ENCODE results near the gene SYT15. TPM values are rescaled to one million over a fixed set of nuclear protein-coding genes. Genes with fewer than 3 reads are reported as not detected.
"Not testable (repeated sequence)": the region's sequence is repeated elsewhere in the genome, so short reads cannot be mapped to it uniquely, and the experiment has no call there.

The SYT15 gene
- 0.96 and 1.5 TPM in 2 replicates for total RNA-seq

GRCh38 chr10:46578474-46579178 is at the start of gene SYT15:
Gene SYT15 (plus strand): TSS chr10:46579128. CDS start chr10:46579169, 41 bp downstream.
- H3K4me1 Mint-ChIP-seq (ENCODE audit: low read depth); H3K4me3 Mint-ChIP-seq; H3K9me3 Mint-ChIP-seq; H3K36me3 Mint-ChIP-seq (ENCODE audit: low read depth); intact Hi-C loops (cut with micrococcal nuclease); H3K27ac Mint-ChIP-seq; H3K27me3 Mint-ChIP-seq (ENCODE audit: insufficient read depth); DNase-seq (ENCODE audit: low spot score): not testable (repeated sequence)

- H3K4me1 Mint-ChIP-seq (ENCODE audit: low read depth); intact Hi-C loops (cut with micrococcal nuclease); H3K27ac Mint-ChIP-seq; DNase-seq (ENCODE audit: low spot score); H3K9me3 Mint-ChIP-seq; H3K4me3 Mint-ChIP-seq; H3K36me3 Mint-ChIP-seq (ENCODE audit: low read depth); H3K27me3 Mint-ChIP-seq (ENCODE audit: insufficient read depth): not testable (repeated sequence)
Measured at GRCh38 chr10:46529742-46530141, 49.2 kb upstream of the SYT15 start.

DNA sequence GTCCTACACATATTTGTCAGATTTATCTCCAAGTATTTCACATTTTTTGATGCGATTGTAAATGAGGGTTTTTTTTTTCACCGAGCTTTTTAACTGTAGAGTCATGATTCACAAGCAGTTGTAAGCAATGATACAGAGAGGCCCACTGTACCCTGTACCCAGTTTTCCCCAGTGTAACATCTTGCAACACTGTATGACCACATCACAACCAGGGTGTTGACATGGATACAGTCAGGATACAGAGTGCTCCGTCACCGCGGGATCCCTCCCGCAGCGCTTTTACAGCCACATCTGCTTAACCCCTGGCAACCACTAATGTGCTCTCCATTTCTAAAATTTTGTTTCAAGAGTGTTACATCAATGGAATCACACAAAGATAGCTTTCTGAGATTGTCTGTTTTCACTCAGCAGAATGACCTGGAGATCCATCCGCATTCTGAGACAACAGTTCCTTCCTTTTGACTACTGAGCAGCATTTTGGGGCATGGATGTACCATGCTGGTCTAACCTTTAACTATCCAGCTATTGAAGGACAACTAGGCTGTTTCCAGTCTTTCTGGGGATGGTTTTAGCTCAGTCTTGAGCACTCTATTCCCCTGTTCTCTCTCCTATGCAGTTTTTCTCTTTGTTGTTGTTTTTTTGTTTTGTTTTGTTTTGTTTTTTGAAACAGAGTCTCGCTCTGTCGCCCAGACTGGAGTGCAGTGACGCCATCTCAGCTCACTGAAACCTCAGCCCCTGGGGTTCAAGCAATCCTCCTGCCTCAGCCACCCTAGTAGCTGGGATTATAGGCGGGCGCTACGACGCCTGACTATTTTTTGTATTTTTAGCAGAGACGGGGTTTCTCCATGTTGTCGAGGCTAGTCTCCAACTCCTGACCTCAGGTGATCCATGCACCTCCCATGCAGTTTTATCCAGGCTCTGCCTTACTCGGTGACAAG is 48.4 kb upstream of the SYT15 start:
- Mint-ChIP-seq H3K4me1 (ENCODE audit: low read depth) (no peaks in the 10 kb centered on the region), H3K4me3 (no peak overlapping the region), H3K27ac (no peak overlapping the region), H3K9me3 (no peaks in the 10 kb centered on the region), H3K27me3 (ENCODE audit: insufficient read depth) (no peaks in the 10 kb centered on the region), H3K36me3 (ENCODE audit: low read depth) (no peaks in the 10 kb centered on the region)
- intact Hi-C loops (cut with micrococcal nuclease), result no loop called here
- no peak for DNase-seq (ENCODE audit: low spot score)

GRCh38 chr10:46532256-46532655 is 46.7 kb upstream of the SYT15 start:
- H3K4me1 Mint-ChIP-seq (ENCODE audit: low read depth); H3K27me3 Mint-ChIP-seq (ENCODE audit: insufficient read depth); H3K4me3 Mint-ChIP-seq; intact Hi-C loops (cut with micrococcal nuclease); H3K27ac Mint-ChIP-seq; H3K36me3 Mint-ChIP-seq (ENCODE audit: low read depth); DNase-seq (ENCODE audit: low spot score); H3K9me3 Mint-ChIP-seq: not testable (repeated sequence)

DNA sequence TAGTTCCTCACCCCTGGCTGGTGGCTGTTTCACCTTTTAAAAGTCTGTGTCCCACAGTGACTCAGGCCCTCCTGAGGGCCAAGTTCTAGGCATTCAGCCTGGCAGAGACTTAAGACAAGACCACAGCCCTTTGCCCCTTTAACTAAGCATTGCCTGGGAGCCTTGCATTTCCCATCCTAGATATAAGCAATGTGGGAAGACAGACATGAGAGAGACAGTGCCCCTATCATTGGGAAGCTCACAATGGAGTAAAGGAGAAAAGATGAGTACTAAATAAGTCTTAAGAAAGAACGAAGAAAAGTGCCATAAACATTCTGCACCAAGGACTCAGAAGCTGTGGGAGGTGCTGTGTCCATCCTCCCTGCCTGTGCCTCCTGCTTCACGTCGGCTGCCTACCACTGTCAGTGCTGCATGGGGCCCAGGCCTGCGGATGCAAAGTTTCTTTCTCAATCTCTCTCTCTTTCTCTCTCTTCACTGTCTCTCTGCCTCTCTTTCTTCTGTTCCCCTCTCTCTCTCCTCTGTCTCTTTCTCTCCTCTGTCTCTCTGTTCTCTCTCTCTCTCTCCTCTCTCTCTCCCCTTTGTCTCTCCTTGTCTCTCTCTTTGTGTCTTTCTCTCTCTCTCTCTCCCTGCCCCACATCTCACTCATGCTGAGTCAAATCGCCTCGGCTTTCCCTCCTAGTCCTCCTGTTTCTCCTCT is 44.0 kb upstream of the SYT15 start:
- H3K36me3 Mint-ChIP-seq (ENCODE audit: low read depth), result no peaks in the 10 kb centered on the region
- no peaks in the 10 kb centered on the region for H3K4me1 Mint-ChIP-seq (ENCODE audit: low read depth)
- H3K27ac Mint-ChIP-seq, result no peak overlapping the region
- H3K4me3 Mint-ChIP-seq, result no peak overlapping the region
- peaks cover 17% of the 10 kb centered on the region for H3K27me3 Mint-ChIP-seq (ENCODE audit: insufficient read depth)
- intact Hi-C loops (cut with micrococcal nuclease), result no loop called here
- H3K9me3 Mint-ChIP-seq, result no peaks in the 10 kb centered on the region
- DNase-seq (ENCODE audit: low spot score), result no peak

GRCh38 chr10:46536171-46536570 is 42.8 kb upstream of the SYT15 start:
- H3K27me3 Mint-ChIP-seq (ENCODE audit: insufficient read depth), result peaks cover 27% of the 10 kb centered on the region
- H3K27ac Mint-ChIP-seq, result no peak overlapping the region
- intact Hi-C loops (cut with micrococcal nuclease), result no loop called here
- H3K4me3 Mint-ChIP-seq, result no peak overlapping the region
- H3K9me3 Mint-ChIP-seq, result no peaks in the 10 kb centered on the region
- H3K36me3 Mint-ChIP-seq (ENCODE audit: low read depth), result no peaks in the 10 kb centered on the region
- no peak for DNase-seq (ENCODE audit: low spot score)
- no peaks in the 10 kb centered on the region for H3K4me1 Mint-ChIP-seq (ENCODE audit: low read depth)

- intact Hi-C loops (cut with micrococcal nuclease), result no loop called here
- no peaks in the 10 kb centered on the region for H3K4me1 Mint-ChIP-seq (ENCODE audit: low read depth)
- DNase-seq (ENCODE audit: low spot score), result no peak
Measured at GRCh38 chr10:46536781-46537180, 42.1 kb upstream of the SYT15 start.

GRCh38 chr10:46537309-46537708 is 41.6 kb upstream of the SYT15 start:
- DNase-seq (ENCODE audit: low spot score), result no peak
- intact Hi-C loops (cut with micrococcal nuclease), result no loop called here
- Mint-ChIP-seq H3K27me3 (ENCODE audit: insufficient read depth) (peaks cover 32% of the 10 kb centered on the region), H3K4me1 (ENCODE audit: low read depth) (no peaks in the 10 kb centered on the region), H3K36me3 (ENCODE audit: low read depth) (no peaks in the 10 kb centered on the region), H3K4me3 (no peak overlapping the region), H3K9me3 (no peaks in the 10 kb centered on the region), H3K27ac (no peak overlapping the region)

More at GRCh38 chr10:46536781-46537180, 42.1 kb upstream of the SYT15 start:
- no peaks in the 10 kb centered on the region for H3K36me3 Mint-ChIP-seq (ENCODE audit: low read depth)
- H3K4me3 Mint-ChIP-seq, result no peak overlapping the region
- H3K27me3 Mint-ChIP-seq (ENCODE audit: insufficient read depth), result peaks cover 27% of the 10 kb centered on the region
- H3K27ac Mint-ChIP-seq, result no peak overlapping the region
- no peaks in the 10 kb centered on the region for H3K9me3 Mint-ChIP-seq

GRCh38 chr10:46538155-46538554 is 40.8 kb upstream of the SYT15 start:
- Mint-ChIP-seq H3K4me3 (no peak overlapping the region), H3K4me1 (ENCODE audit: low read depth) (no peaks in the 10 kb centered on the region), H3K27ac (no peak overlapping the region), H3K27me3 (ENCODE audit: insufficient read depth) (peaks cover 34% of the 10 kb centered on the region), H3K9me3 (no peaks in the 10 kb centered on the region), H3K36me3 (ENCODE audit: low read depth) (no peaks in the 10 kb centered on the region)
- intact Hi-C loops (cut with micrococcal nuclease), result no loop called here
- no peak for DNase-seq (ENCODE audit: low spot score)

GRCh38 chr10:46538717-46539426 is 40.1 kb upstream of the SYT15 start:
- no peak for DNase-seq (ENCODE audit: low spot score)

DNA sequence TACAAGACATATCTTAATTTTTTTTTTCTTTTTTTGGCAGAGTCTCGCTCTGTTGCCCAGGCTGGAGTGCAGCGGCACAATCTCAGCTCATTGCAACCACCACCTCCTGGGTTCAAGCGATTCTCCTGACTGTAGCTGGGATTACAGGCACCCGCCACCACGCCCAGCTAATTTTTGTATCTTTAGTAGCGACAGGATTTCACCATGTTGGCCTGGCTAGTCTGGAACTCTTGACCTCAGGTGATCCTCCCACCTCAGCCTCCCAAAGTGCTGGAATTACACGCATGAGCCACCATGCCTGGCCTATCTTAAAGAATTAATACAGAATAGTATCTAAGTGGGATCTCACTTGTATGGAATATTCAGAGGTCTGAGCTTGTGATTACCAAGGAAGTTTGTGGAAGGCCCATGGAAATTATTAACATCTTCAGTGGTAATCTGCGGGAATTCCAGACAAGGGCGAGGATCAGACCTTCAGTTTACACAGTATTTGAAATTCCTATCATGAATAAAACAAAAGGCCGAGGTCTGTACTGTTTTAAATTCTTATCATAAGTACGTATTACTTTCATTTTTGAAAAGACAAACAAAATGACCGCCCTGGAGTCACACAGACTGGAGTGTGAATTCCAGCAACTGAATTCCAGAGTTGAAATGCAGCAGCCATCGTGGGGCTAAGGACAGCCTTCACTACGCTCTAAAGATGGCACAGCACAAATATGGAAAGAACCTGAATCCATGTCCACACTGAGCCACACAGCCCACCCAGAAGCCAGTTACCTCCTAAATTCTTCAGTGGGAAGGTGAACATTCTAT is 39.1 kb upstream of the SYT15 start:
- H3K4me3 Mint-ChIP-seq, result no peak overlapping the region
- intact Hi-C loops (cut with micrococcal nuclease), result no loop called here
- H3K27ac Mint-ChIP-seq, result no peak overlapping the region
- no peaks in the 10 kb centered on the region for H3K9me3 Mint-ChIP-seq
- DNase-seq (ENCODE audit: low spot score), result no peak
- H3K27me3 Mint-ChIP-seq (ENCODE audit: insufficient read depth), result peaks cover 35% of the 10 kb centered on the region
- no peaks in the 10 kb centered on the region for H3K4me1 Mint-ChIP-seq (ENCODE audit: low read depth)
- no peaks in the 10 kb centered on the region for H3K36me3 Mint-ChIP-seq (ENCODE audit: low read depth)

More at GRCh38 chr10:46538717-46539426, 40.1 kb upstream of the SYT15 start:
- H3K36me3 Mint-ChIP-seq (ENCODE audit: low read depth), result no peaks in the 10 kb centered on the region
- intact Hi-C loops (cut with micrococcal nuclease), result no loop called here
- H3K4me1 Mint-ChIP-seq (ENCODE audit: low read depth), result no peaks in the 10 kb centered on the region
- H3K9me3 Mint-ChIP-seq, result no peaks in the 10 kb centered on the region
- H3K4me3 Mint-ChIP-seq, result no peak overlapping the region
- no peak overlapping the region for H3K27ac Mint-ChIP-seq
- peaks cover 34% of the 10 kb centered on the region for H3K27me3 Mint-ChIP-seq (ENCODE audit: insufficient read depth)

All from activated T-helper 1 cell treated with anti-CD3 and anti-CD28 coated beads, Interleukin-12 subunit alpha, Interleukin-12 subunit beta, Interleukin-2, Interleukin-4 antibody, amounts not matched to agents 30 ng/mL and 10 ng/mL and 1 ng/mL, durations not matched to agents 14 hours and 24 hours and 36 hours (primary cell).